ENCODE data around the gene XYLT1.

Gene XYLT1

DNA sequence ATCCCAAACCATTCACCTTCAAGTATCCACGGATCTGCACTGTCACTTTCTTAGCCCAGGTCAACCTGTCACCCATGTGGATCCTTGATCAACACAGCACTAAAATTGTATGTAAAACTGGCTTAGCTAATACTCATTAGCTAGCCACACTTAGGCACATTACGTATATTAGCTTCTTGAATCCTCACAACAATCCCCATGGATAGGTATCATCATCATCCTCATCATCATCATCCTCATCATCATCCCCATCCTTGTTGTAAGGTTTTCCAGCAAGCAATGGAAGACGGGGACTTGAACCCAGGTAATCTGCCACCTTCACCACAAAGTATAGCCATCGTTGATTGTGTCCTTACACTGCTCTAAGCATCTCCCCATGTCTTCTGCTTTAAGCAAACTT is 184.3 kb downstream of the XYLT1 start:
- H3K36me3 Mint-ChIP-seq (ENCODE audit: low read depth), result no peaks in the 10 kb centered on the region
- no peaks in the 10 kb centered on the region for H3K27me3 Mint-ChIP-seq
- peaks cover 5% of the 10 kb centered on the region for H3K9me3 Mint-ChIP-seq
- peaks cover 36% of the 10 kb centered on the region for H3K4me1 Mint-ChIP-seq (ENCODE audit: low read depth)
- no peak overlapping the region for H3K27ac Mint-ChIP-seq
- no peak overlapping the region for H3K4me3 Mint-ChIP-seq

DNA sequence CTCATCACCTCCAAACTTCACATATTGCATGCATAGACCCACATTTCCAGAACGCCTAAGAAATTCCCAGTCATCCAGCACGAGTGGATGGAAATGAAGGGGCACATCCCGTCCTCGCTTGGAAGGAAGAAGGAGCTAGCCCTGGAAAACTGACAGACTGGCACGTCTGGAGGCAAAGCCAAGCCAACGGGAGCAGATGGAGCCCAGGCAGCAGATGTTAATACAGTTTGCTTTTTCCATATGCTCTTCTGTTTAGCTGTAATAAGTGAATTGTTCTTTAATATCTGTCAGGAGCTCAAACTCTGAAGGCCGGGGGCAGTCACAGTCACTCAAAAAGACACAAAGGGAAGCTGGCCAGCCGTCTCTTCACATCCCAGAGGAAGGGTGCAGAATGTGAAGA is 187.7 kb downstream of the XYLT1 start:
- Mint-ChIP-seq H3K4me1 (ENCODE audit: low read depth) (peaks cover 34% of the 10 kb centered on the region), H3K27ac (no peak overlapping the region), H3K9me3 (no peaks in the 10 kb centered on the region), H3K4me3 (no peak overlapping the region), H3K36me3 (ENCODE audit: low read depth) (no peaks in the 10 kb centered on the region), H3K27me3 (no peaks in the 10 kb centered on the region)

DNA sequence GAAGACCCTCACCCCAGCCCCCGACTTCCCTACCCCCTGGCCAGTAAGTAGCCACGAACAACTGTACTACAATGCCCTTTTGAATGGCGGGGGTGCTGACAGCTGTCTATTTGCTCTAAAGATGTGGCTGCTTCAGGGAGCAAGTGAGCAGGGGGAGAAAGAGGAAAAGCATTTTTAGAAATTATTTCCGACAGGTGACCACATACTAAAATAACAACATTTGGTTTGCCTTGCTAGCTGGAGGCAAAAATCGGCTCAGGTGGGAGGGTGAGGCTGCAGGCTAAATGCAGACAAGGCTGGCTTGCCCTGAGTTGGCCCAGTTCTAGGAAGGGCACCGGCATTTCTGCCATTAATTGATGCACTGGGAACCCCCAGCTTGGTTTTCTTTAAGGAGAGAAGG is 188.5 kb downstream of the XYLT1 start:
- Mint-ChIP-seq H3K9me3 (no peaks in the 10 kb centered on the region), H3K27me3 (no peaks in the 10 kb centered on the region), H3K4me1 (ENCODE audit: low read depth) (peaks cover 34% of the 10 kb centered on the region), H3K27ac (no peak overlapping the region), H3K4me3 (no peak overlapping the region), H3K36me3 (ENCODE audit: low read depth) (no peaks in the 10 kb centered on the region)

DNA sequence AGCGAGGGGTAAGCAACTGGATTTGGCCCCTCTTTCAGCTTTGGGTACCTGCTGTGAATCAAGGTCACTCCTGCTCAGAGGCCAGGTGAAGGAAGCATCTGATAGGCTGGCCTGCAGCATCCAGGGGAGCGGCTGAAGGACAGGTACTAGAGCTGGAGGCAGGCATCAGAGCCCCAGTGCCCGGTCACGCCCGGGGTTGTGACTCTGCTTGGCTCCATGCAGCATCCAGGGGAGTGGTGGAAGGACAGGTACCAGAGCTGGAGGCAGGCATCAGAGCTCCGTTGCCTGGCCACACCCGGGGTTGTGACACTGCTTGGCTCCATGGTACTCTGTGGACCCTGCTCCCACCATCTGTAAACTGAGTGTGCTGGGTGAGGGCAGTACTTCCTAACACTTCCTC is 189.7 kb downstream of the XYLT1 start:
- Mint-ChIP-seq H3K27me3 (no peaks in the 10 kb centered on the region), H3K4me3 (no peak overlapping the region), H3K4me1 (ENCODE audit: low read depth) (peaks cover 39% of the 10 kb centered on the region), H3K27ac (no peak overlapping the region), H3K9me3 (no peaks in the 10 kb centered on the region), H3K36me3 (ENCODE audit: low read depth) (no peaks in the 10 kb centered on the region)

DNA sequence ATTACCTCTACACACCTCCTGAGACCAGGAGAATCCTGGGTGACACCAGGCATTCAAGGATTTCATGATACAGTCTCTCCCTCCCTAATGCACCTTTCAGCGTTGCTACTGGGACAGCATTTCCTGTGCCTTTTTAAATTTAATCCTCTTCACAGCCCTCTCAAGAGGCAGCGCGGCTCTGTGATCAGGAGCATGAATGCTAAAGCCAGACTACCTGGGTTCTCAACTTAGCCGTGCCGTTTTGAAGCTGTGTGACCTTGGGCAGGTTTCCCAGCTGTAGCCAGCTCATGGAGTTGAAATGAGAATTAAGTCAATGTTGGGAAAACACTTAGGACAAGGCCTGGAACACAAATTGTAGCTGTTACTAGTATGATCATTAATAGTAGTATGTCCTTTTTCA is 191.8 kb downstream of the XYLT1 start:
- Mint-ChIP-seq H3K27ac (no peak overlapping the region), H3K4me1 (ENCODE audit: low read depth) (peaks cover 50% of the 10 kb centered on the region), H3K9me3 (no peaks in the 10 kb centered on the region), H3K36me3 (ENCODE audit: low read depth) (no peaks in the 10 kb centered on the region), H3K27me3 (no peaks in the 10 kb centered on the region), H3K4me3 (no peak overlapping the region)

DNA sequence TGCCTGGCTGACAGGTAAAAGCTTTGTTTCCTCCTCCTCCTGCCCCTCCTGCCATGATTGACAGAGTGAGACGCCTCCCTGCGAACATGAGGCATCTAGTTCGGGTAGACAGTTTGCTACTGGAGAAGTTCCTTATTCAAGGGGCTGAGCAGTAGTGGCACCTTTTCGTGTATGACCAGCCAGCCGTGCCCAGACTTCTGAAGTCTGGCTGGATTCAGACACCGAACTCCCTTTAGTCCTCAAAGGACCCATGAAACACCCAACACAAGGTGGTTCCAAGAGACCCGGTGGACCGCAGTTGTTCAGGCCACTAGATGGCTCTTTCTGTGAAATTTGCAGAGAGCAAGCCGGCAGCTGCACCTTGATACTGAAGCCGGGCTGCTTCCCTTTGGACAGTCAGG is 192.8 kb downstream of the XYLT1 start:
- Mint-ChIP-seq H3K4me3 (no peak overlapping the region), H3K9me3 (no peaks in the 10 kb centered on the region), H3K4me1 (ENCODE audit: low read depth) (peaks cover 48% of the 10 kb centered on the region), H3K36me3 (ENCODE audit: low read depth) (no peaks in the 10 kb centered on the region), H3K27me3 (no peaks in the 10 kb centered on the region), H3K27ac (no peak overlapping the region)

DNA sequence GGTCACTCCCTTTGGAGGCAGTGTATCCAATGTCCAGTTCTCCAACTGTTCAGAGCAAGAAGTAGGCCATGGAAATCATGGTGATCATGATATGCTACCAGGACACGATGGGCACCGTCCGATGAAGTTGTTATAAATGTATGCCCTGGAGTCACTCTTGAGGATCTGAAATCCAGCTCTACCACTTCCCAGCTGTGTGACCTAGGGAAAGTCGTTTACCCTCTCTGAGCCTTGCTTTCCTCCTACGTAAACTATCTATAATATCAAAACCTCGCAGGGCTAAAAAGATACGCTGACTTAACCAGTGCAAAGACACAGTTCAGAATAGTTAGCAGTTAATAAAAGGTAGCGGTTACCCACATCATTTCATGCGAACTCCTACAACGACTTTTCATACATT is 194.2 kb downstream of the XYLT1 start:
- no peaks in the 10 kb centered on the region for H3K9me3 Mint-ChIP-seq
- no peaks in the 10 kb centered on the region for H3K27me3 Mint-ChIP-seq
- H3K4me1 Mint-ChIP-seq (ENCODE audit: low read depth), result peaks cover 50% of the 10 kb centered on the region
- no peak overlapping the region for H3K4me3 Mint-ChIP-seq
- no peaks in the 10 kb centered on the region for H3K36me3 Mint-ChIP-seq (ENCODE audit: low read depth)
- H3K27ac Mint-ChIP-seq, result no peak overlapping the region

DNA sequence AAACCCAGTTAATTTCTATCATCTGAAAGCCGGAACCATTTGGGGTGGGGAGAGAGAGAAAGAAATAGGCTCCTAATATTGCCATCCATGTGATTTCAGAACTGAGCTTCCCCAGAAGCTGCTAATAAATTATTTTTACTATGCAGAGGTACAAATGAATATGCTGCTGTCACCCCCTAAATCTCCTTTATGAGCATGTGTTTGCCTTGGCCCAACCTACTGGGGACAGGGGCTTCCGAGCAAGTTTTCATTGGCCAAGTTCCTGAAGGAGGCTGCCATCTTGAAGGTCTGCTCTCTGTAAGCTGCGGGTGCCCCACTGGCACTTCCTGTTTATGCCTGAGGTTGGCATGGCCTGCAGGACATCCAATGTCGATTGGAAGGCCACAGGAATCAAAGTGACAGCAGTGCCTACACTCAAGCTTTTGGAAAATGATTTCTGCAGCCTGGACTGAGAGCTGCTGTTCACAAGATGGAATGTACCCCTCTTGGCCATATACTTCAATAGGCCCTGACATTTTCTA is 194.7 kb downstream of the XYLT1 start:
- Mint-ChIP-seq H3K4me3 (no peak overlapping the region), H3K4me1 (ENCODE audit: low read depth) (peaks cover 50% of the 10 kb centered on the region), H3K36me3 (ENCODE audit: low read depth) (no peaks in the 10 kb centered on the region), H3K27ac (no peak overlapping the region), H3K9me3 (no peaks in the 10 kb centered on the region), H3K27me3 (no peaks in the 10 kb centered on the region)

DNA sequence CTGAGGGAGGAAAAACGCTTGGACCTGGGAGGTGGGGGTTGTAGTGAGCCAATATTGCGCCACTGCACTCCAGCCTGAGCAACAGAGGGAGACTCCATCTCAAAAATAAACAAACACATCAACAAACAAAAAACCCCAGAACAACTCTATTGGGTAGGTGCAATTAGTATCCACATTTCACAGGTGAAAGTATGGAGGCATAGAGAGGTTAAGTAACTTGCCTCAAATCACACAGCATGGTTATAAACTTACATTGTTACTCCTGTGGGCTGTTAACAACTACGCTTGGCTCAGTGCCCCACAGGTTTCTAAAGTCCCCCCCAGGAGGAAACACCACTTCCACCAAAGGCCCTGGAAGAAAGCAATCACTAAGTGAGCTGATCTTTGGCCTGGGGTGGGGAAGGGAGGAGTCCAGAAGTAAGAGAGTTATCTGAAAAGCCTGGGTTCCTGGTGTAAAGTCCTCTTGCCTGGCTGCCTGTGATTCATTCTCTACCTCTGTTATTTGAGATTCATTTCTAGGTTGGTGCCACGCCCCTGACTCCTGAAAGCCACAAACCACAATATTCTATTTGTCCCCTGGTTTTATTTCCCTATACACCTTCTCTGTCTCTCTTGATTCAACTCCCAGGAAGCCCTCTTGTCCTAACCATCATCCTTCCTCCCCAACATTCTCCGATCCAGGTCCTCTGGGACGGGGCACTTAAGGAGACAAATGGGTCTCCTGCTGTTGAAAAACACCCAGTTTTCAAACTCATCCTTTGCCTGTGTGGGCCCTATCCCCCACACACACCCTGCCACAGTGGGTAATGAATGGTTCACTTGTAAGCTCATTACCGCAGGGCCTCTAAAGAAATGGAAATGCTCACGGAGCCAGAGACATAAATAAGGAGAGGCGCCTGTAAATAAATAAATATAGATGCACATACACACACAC is 195.4 kb downstream of the XYLT1 start:
- Mint-ChIP-seq H3K4me1 (ENCODE audit: low read depth) (peaks cover 50% of the 10 kb centered on the region), H3K4me3 (no peak overlapping the region), H3K27me3 (no peaks in the 10 kb centered on the region), H3K27ac (no peak overlapping the region), H3K36me3 (ENCODE audit: low read depth) (no peaks in the 10 kb centered on the region), H3K9me3 (no peaks in the 10 kb centered on the region)

DNA sequence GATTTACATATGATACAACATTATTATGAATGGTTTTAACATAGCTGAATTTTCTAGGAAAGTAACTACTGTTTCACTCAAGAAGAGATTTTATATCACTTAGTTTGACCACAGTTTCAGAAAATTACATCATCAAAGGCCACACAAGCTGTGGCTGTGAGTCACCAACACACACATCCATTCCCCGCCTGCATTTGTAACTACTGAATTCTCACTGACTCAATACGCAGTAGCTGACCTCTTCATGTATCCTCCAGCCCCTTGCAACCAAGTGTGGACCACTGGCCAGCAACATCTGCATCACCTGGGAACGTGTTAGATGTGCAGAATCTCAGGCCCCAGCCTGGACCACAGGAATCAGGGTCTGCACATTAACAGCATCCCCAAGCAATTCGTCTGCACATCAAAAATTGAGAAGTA is 197.6 kb downstream of the XYLT1 start:
- Mint-ChIP-seq H3K9me3 (no peaks in the 10 kb centered on the region), H3K4me1 (ENCODE audit: low read depth) (peaks cover 45% of the 10 kb centered on the region), H3K36me3 (ENCODE audit: low read depth) (no peaks in the 10 kb centered on the region), H3K27me3 (no peaks in the 10 kb centered on the region), H3K4me3 (peak overlapping the region; percentile 20), H3K27ac (peak overlapping the region; percentile 52)

DNA sequence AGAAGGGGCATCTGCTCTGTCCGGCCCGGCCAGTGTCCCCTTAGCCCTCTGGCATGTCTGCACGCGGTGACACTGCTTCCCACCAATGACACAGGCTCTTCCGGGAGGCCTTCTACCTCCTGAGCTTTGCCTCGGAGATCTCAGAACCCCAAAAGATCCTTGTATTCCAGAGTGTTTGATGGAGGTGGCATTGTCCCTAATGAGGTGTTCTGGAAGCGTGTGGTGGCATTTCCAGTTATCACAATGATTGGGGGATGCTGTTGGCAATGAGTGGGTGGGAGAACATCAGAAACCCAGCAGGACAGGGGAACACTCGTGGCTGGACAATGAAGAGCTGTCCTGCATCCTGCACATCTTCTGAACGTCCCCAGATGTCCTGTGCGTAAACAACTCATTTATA is 198.0 kb downstream of the XYLT1 start:
- H3K27me3 Mint-ChIP-seq, result no peaks in the 10 kb centered on the region
- H3K4me3 Mint-ChIP-seq, result peak overlapping the region; percentile 20
- H3K27ac Mint-ChIP-seq, result peak overlapping the region; percentile 52
- no peaks in the 10 kb centered on the region for H3K36me3 Mint-ChIP-seq (ENCODE audit: low read depth)
- no peaks in the 10 kb centered on the region for H3K9me3 Mint-ChIP-seq
- H3K4me1 Mint-ChIP-seq (ENCODE audit: low read depth), result peaks cover 45% of the 10 kb centered on the region

DNA sequence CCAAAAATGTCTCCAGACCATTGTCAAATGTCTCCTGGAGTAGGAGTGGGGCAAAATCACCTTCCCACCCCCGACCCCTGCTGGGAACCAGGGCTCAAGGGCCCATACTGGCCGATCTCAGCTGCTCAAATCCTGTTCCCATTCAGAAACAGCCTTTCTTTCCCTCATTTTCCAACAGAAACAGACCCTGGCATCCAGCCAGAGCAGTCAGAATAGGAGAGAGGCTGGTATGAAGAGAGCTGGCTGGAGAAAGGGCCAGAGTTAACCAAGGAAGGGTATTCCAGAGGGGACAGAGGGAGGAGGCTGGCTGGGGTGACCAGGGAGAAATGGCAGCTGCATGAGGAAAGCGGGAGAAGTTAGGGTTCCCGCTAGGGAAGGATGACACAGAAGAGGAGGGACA is 199.1 kb downstream of the XYLT1 start:
- H3K4me1 Mint-ChIP-seq (ENCODE audit: low read depth), result peaks cover 40% of the 10 kb centered on the region

DNA sequence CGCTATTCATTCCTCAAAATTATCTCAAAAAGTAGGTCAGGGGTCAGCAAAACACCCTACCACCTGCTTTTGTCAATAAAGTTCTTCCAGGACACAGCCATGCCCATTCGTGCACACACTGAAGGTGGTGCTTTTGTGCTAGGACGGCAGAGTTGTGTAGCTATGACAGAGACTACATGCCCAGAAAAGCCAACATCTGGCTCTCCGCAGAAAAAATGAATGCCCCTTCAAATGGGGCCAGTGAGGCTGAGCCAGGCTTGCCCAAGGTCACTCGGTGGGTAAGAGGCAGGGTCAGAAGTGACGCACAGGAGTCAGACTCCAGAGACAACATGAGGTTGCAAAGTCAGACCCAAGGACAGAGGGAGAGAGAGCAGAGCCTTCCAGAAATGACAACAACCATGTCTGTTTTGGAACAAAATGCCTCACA is 200.1 kb downstream of the XYLT1 start:
- Mint-ChIP-seq H3K9me3 (no peaks in the 10 kb centered on the region), H3K4me3 (no peak overlapping the region), H3K36me3 (ENCODE audit: low read depth) (no peaks in the 10 kb centered on the region), H3K4me1 (ENCODE audit: low read depth) (peaks cover 36% of the 10 kb centered on the region), H3K27ac (no peak overlapping the region), H3K27me3 (no peaks in the 10 kb centered on the region)

More for the DNA sequence above, 199.1 kb downstream of the XYLT1 start:
- Mint-ChIP-seq H3K9me3 (no peaks in the 10 kb centered on the region), H3K27me3 (no peaks in the 10 kb centered on the region), H3K27ac (no peak overlapping the region), H3K36me3 (ENCODE audit: low read depth) (no peaks in the 10 kb centered on the region), H3K4me3 (no peak overlapping the region)

DNA sequence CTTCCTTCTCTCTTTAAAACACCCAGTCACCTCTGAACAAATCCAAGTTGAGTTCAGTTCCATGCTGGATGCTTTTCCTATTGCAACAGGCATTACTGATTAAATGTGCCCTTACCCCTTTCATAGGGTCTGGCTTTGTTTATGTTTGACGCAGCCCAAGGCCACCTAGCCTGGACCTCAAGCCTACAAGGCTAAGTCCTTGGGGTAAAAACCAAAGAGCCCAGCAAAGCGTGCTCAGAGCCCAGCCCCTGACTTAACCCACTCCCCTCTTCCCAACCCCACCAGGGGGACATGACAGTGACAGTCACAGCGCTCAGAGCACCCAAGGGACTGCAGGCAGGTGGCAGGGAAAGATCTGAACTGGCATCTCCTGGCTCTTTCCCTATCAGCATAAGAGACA is 200.6 kb downstream of the XYLT1 start:
- no peaks in the 10 kb centered on the region for H3K36me3 Mint-ChIP-seq (ENCODE audit: low read depth)

DNA sequence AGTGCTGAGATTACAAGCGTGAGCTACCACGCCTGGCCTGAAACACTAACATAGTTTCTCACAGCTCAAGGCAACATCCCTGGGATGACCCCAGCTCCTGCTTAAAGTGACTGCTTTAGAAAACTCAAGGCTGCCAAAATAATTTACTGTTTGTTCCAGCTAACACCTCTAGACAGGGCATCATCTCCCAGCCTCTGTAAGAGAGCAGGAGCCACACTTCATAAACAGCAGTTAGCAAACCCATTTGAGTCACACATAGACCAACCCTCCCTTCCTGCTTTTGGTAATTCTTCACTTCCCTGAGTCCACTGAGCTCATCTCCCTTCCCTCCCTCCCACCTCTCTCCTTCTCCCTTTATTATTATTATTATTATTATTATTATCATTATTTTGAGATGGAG is 201.3 kb downstream of the XYLT1 start:
- H3K27me3 Mint-ChIP-seq, result no peaks in the 10 kb centered on the region
- no peaks in the 10 kb centered on the region for H3K9me3 Mint-ChIP-seq
- H3K4me1 Mint-ChIP-seq (ENCODE audit: low read depth), result peaks cover 24% of the 10 kb centered on the region
- no peak overlapping the region for H3K27ac Mint-ChIP-seq
- H3K4me3 Mint-ChIP-seq, result no peak overlapping the region
- H3K36me3 Mint-ChIP-seq (ENCODE audit: low read depth), result no peaks in the 10 kb centered on the region

More for the DNA sequence above, 200.6 kb downstream of the XYLT1 start:
- Mint-ChIP-seq H3K27me3 (no peaks in the 10 kb centered on the region), H3K4me3 (no peak overlapping the region), H3K9me3 (no peaks in the 10 kb centered on the region), H3K4me1 (ENCODE audit: low read depth) (peaks cover 30% of the 10 kb centered on the region), H3K27ac (no peak overlapping the region)

Measured in stimulated activated naive CD8-positive, alpha-beta T cell treated with anti-CD3 and anti-CD28 coated beads, Interleukin-15, Interleukin-2, amounts not matched to agents 100 ng/mL and 50 ng/mL, for 24 hours (primary cell).